Measurements from ENCODE around the gene CELF5.

CELF5 gene

GRCh38 chr19:3248728-3249326 is 24.4 kb downstream of the CELF5 start:
- no peak for DNase-seq

- no peak for DNase-seq
Measured at GRCh38 chr19:3249408-3249807, 24.9 kb downstream of the CELF5 start.

- no peak for DNase-seq
Measured at GRCh38 chr19:3250675-3251074, 26.2 kb downstream of the CELF5 start.

GRCh38 chr19:3251229-3251628 is 26.8 kb downstream of the CELF5 start:
- no peak for DNase-seq

GRCh38 chr19:3252650-3253049 is 28.2 kb downstream of the CELF5 start:
- no peak for DNase-seq

GRCh38 chr19:3253270-3253669 is 28.8 kb downstream of the CELF5 start:
- no peak for DNase-seq

- DNase-seq: no peak
Measured at GRCh38 chr19:3254520-3254919, 30.1 kb downstream of the CELF5 start.

GRCh38 chr19:3257071-3257470 is 32.6 kb downstream of the CELF5 start:
- DNase-seq: no peak

GRCh38 chr19:3262362-3262761 is 37.9 kb downstream of the CELF5 start:
- no peak for DNase-seq

GRCh38 chr19:3263866-3264265 is 39.4 kb downstream of the CELF5 start:
- DNase-seq: no peak

- no peak for DNase-seq
Measured at GRCh38 chr19:3265432-3265831, 41.0 kb downstream of the CELF5 start.

GRCh38 chr19:3266092-3266693 is 41.7 kb downstream of the CELF5 start:
- no peak for DNase-seq

GRCh38 chr19:3266792-3267514 is 42.5 kb downstream of the CELF5 start:
- DNase-seq: no peak

- no peak for DNase-seq
Measured at GRCh38 chr19:3268326-3268725, 43.9 kb downstream of the CELF5 start.

GRCh38 chr19:3268763-3269162 is 44.3 kb downstream of the CELF5 start:
- no peak for DNase-seq

- DNase-seq: peak; percentile 59
Measured at GRCh38 chr19:3269916-3270671, 45.6 kb downstream of the CELF5 start.

- peak; percentile 59 for DNase-seq
Measured at GRCh38 chr19:3270902-3271301, 46.4 kb downstream of the CELF5 start.

GRCh38 chr19:3272401-3272931 is 48.0 kb downstream of the CELF5 start:
- DNase-seq: no peak

GRCh38 chr19:3272952-3273351 is 48.5 kb downstream of the CELF5 start:
- no peak for DNase-seq

GRCh38 chr19:3274245-3274941 is 49.9 kb downstream of the CELF5 start:
- no peak for DNase-seq

- DNase-seq: peak; percentile 39
Measured at GRCh38 chr19:3274942-3275582, 50.6 kb downstream of the CELF5 start.
